Posterior cingulate gyrus (tissue), 11 donors: ENCODE measurements around the gene NUDT16L1.
A peak's percentile ranks its signal among the peaks of the same experiment; 100 is the strongest.

ENCODE experiments used
- DNase-seq, 10 donors: peaks; one replicate each; pipeline versions ENCODE4 v3.0.0 to v3.0.0-alpha.2; 2020 to 2021; ENCODE audit warnings: mixed read lengths in 3 of 10
- intact Hi-C: fragments of 100-400 bp; cut with DNase I; formaldehyde crosslinking; loops from one replicate; pipeline ENCODE4 v1.15.1; 2023

NUDT16L1 gene

DNA sequence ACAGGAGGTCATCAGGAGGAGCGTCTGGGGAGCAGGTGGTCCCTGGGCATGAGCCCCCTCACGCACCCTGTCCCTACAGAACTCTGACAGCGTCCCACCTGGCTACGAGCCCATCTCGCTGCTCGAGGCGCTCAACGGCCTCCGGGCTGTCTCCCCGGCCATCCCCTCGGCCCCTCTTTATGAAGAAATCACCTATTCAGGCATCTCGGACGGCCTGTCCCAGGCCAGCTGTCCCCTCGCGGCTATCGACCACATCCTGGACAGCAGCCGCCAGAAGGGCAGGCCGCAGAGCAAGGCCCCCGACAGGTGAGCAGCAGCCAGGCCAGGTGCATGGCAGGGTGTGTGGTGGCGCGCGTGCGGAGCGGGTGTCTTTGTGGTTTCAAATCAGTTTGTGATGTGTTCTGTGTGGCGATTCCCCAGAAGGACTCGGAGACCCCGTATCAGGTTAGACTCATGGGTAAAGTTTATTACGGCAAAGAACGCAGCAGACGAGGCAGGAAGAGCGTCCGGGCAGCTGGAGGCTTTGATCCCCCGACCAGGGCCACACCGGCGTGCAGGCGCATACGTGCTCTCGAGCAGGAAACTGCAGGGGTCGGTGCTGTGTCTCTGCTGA, 11.8 kb upstream of the NUDT16L1 start:
- no peak for DNase-seq
- intact Hi-C loops, result loop anchor here (10.0 kb wide), 1 partner anchor 167 kb away; no protein-coding TSS in a partner anchor

DNA sequence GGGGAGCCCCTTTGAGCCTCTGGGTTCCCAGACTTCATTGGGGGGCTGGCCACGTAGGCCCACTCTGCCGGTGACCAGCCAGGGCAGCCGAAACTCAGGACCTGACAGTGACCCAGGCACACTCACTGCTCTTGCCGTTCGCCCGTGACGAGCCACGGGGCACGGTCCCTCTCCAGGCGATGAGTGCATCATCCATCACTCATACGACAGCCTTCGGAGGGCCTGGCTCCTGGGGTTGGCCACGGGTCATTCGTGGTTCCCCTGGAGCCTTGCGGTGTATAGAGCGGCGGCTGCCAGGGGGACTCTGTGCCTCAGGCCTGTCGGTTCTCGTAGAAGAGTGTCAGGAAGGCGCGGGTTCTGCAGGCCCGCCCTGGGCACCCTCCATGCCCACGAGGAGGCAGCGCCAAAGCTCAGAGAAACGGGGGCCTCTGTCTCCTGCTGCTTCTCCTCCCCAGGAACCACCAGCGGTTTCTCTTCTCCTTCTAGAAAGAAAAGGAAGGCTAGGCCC, 11.2 kb upstream of the NUDT16L1 start:
- no peak for DNase-seq
- intact Hi-C loops, result loop anchor here (10.0 kb wide), 1 partner anchor 167 kb away; no protein-coding TSS in a partner anchor

DNA sequence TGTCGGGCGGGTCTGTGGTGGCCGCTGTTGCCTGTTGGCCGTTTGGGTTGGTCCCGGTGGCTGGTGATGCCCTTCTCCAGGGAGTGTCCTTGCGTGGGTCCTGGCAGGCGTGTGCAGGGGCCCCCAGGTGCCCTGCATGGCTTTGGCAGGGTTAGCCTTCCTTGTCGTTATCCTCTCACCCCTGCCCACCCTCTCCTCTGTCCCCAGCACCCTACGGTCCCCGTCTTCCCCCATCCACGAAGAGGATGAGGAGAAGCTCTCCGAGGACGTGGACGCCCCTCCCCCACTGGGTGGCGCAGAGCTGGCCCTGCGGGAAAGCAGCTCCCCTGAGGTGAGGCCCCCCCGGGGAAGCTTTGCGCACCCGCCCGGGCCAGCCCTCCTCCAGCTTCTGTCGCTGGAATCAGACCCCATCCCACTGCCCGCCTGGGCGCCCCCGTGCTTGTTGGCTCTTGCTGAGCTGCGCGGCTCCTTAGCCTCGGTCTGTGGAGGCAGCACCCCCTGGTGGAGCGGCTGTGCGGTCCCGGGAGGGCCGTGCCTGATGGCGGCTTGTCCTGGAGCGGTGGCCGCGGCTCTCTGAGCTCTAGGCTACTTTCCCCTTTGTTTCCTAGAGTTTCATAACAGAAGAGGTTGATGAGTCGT, 10.6 kb upstream of the NUDT16L1 start:
- DNase-seq, result peak; percentile 52 to 96 (median 73)
- intact Hi-C loops, result loop anchor here (10.0 kb wide), 1 partner anchor 168 kb away; no protein-coding TSS in a partner anchor

DNA sequence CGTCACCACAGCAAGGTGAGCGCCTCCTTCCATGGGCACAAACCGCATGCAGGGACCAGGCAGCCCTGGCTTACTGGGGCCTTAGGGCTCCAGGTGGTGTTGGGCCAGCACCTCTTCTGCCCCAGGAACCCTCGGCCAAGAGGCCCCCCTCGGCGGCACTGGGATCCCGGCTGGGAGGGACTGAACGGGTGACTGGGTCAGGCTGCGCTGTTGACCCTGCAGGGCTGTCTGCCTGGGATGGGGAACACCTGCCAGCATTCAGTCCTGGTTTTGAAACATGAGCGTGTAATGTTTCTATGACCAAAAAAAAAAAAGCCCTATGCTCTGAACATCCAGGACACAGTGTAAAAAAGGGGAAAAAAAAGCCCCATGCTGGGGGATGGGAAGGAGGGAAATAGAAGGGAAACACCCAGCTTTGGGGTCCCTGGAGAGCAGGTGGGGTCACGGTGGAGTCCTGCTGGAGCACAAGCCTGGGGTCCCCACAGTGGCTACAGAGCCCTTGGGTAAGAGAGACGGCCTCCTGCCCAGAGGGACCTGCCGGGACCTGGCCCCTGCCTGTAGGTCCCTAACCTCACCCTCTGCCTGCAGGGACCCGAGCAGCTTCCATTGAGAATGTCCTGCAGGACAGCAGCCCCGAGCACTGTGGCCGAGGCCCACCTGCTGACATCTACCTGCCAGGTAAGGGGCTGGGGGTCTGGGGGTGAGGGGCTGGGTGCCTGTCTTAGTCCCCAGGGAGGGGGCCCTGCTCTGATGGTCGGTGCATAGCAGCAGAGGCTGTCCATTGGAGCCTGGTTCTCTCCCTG, 9.9 kb upstream of the NUDT16L1 start:
- no peak for DNase-seq
- intact Hi-C loops, result loop anchor here (10.0 kb wide), 1 partner anchor 169 kb away; no protein-coding TSS in a partner anchor

DNA sequence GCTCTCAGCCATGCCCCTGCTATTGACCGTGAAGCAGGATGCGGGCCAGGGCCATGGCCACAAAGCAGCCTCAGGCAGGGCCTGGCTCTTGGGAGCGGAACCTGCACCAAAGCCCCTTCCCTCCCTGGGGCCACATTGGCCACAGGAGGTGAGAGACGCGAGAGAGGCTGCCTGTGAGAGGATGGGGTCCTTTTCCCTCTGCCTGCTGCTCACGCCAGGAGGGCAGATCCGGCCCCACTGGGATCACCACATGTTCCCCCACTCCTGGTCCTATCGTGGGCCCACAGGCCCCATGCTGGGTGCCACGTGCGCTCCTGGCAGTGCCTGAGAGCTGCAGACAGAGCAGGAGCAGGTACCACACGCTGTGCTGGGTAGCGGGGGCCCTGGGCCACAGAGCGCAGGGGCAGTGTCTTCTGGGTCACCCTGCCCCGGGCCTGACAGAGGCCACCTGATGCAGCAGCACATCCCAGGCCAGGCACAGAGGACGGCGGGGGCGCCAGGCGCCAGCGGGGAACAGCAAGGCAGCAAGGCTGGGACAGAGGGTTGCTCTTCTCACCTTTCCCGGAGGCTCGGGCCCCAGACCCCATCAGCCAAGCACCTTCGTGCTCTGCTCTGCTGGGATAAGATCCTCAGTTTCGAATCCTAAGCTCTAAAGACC, 9.2 kb upstream of the NUDT16L1 start:
- DNase-seq, result peak in 1 of 10 donors; percentile 7
- intact Hi-C loops, result loop anchor here (10.0 kb wide), 1 partner anchor 169 kb away; no protein-coding TSS in a partner anchor

DNA sequence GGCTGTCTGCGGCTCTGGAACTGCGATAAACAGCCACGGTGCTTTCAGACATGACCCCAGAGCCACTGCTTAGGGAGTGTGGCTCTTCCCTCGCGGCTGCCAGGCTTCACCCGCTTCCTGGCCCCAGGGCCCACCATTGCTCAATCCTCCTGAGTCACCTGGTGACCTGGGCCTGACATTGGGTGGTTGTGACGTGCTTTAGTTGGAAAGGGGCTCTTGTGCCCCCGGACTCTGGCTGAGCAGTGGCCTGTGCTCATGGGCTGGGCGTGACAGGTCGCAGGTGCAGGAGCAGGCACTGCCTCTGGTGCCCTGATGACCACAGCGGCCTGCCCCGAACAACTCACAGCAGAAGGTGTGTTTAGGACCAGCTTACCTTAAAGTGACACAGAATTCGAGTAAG, 8.6 kb upstream of the NUDT16L1 start:
- intact Hi-C loops, result loop anchor here (10.0 kb wide), 1 partner anchor 170 kb away; no protein-coding TSS in a partner anchor
- DNase-seq, result no peak

DNA sequence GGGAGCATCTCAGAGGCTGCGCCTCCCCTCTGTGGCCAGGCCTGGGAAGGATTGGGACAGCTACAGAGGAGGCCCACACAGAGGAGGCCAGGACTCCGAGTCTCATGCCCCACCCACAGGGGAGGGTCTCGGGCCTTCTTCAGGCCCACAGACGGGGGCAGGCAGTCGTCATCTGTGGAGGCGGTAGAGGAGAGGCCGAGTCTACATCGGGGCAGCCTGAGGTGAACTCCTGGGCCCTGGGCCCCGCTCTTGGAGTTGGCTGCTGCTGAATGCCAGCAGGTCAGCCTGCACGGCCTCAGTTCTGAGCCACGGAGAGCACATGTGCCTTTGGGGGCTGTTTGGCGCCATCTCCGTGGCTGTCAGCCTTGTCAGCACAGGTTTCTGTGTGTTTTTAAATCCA, 8.1 kb upstream of the NUDT16L1 start:
- peak in 2 of 10 donors; percentile 11 to 88 for DNase-seq
- intact Hi-C loops, result loop anchor here (10.0 kb wide), 1 partner anchor 170 kb away; no protein-coding TSS in a partner anchor

DNA sequence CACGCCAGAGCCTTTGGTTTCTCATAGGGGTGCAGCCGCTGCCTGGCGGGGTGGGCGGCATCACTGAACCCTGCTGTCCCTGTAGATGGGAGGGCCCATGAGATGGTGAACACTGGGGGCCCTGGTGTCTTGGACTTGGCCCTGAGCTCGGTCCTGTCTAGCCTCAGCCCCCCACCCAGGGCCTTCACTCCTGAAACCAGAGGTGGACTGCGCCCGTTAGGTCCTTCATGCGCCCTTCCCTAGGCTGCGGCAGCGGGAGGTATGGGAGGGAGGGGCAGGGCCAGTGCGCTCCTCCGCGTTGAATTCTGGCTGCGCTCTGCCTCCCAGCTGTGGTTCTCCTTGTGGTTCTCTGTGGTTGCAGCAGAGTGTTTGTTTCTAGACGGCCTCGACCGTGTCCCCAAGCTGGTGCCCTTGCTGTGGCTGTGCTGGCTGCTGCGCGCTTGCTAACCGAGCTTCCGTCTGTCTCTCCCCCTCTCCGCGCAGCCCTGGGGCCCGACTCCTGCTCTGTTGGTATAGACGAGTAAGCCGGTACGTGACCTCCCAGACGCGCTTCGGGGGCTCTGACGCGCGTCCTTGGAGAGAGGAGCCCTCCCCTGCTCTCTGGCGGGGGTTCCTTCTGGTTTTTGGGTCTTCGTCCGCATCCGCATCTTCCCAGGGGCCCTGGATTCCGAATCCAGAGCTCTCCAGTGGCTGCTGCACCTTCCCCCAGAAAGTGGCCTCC, 7.4 kb upstream of the NUDT16L1 start:
- no peak for DNase-seq
- intact Hi-C loops, result loop anchor here (10.0 kb wide), 1 partner anchor 171 kb away; no protein-coding TSS in a partner anchor

DNA sequence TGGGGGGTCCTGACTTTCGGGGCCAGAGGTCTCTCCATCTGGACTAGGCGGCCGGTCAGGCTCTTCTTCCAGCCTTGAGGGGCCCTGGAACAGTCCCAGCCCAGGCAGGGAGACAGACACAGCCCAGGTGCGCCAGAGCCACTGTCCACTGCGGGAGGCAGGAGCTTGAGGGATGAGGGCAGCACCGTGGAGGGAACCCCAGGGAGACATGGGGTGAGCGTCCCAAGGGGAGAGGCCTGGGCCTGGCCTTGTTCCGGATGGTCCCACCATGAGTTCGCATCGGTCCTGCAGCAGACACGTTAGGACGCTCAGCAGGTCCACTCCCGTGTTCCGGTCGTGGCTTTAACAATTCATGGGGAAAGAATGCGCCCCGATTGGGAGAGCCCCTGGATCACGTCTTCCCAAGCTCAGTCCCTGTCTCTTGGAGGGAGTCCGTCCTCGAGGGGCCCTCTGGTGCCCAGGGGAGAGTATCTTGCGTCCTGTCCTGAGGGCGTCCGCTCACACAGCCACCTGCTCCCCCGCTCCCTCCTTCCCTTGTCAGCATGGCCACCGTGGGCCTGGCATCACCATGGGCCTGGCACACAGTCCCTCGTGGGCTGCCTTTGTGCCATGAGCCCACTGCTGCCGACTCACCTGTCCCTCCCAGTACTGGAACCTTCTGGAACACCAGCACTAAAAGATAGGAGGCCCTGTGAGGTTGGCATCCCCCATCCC, 6.7 kb upstream of the NUDT16L1 start:
- DNase-seq, result no peak

DNA sequence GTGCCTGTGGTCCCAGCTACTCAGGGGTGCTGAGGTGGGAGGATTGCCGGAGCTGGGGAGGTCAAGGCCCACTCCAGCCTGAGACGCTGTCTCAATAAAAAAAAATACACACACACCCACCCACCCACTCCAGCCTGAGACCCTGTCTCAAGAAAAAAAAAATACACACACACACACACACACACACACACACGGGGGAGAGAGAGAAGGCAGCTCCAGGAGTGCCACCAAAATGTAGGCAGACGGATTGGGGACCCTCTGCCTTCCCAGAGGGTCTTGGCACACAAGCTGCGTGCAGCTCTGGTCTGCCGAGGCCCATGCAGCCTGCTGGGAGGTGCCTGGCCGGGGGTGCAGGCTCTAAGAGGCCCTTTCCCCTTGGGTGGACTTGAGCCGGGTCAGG, 5.9 kb upstream of the NUDT16L1 start:
- intact Hi-C loops, result loop anchor here (10.0 kb wide), 1 partner anchor 173 kb away; no protein-coding TSS in a partner anchor
- DNase-seq, result no peak

More for the DNA sequence above, 6.7 kb upstream of the NUDT16L1 start:
- intact Hi-C loops, result loop anchor here (10.0 kb wide), 1 partner anchor 172 kb away; no protein-coding TSS in a partner anchor

DNA sequence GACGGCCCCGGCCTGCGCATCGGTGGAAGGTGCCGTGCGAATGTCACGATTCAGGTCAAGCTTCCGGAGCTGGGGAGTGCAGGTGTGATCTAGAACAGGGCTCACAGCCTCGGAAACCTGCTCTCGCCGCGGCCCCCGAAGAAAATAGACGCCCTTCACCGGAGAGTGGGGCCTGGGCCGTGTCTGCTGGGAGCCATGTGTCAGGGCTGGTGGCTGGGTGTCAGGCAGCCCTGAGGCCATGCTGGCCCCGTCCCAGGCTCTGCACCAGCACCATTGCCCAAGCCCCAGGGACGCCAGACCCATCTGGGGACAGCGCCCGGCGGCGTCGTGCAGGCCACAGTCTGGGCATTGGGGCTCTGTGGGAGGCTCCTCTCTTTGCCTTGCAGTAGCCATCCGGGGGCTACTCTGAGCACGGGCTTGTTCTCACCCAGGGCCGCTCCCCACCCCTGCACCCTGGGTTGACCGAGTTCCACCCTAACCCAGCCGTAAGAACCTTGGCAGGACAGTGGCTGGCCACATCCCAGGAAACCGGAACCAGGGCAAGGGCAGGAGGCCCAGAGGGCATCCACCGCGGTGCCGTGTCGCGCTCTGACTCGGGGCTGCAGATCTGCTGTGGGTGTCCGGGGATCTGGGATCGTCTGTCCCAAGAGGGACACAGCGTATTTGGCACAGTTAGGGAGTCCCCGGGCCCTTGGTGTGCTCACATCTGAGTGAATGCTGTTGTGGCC, 5.3 kb upstream of the NUDT16L1 start:
- DNase-seq, result peak in 2 of 10 donors; percentile 63 to 79
- intact Hi-C loops, result loop anchor here (10.0 kb wide), 1 partner anchor 173 kb away; no protein-coding TSS in a partner anchor

DNA sequence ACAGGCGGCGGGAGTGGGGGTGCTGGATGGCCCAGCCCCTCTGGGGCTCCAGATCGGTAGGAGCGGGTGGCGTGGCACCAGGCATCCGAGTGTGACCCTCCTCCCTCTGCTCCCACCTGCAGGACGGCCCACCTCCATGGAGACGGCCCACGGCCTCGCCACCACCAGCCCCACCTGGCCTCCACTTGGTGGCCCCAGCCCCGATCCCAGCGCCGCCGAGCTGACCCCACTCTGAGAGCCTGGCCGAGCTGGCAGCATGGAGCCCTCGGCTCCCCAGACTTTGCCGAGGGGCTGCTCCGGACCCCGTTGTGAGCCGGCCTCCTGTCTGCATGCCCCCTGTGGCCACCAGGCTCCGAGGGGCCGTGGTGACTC, 4.7 kb upstream of the NUDT16L1 start:
- DNase-seq, result peak in 2 of 10 donors; percentile 72 to 73
- intact Hi-C loops, result loop anchor here (10.0 kb wide), 1 partner anchor 174 kb away; no protein-coding TSS in a partner anchor

DNA sequence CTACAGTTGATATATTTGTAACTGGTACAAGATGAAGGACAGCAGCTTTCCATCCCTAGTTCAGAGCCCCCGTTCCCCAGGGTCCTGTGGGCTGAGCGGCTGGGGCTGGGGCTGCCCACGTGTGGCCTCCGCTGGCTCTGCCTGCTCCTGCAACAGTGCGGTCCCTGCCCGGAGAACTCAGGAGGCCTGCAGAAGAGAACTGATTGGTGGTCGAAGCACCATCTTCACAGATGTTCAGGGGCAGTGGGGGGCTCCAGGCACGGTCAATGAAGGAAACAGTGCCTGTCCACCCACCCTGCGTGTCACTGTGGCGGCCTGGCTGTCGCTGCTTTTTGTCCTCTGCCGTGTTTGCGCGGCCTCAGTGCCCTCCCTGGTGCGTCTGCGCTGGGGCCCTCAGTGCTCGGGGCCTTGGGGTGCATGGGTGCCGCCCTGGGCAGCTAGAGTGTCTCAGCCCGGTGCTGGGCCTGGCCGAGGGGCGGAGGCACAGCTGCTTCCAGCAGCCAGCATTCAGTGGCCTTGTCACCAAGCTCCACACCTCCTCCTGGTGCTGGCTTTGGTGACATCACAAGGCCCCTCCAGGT, 4.2 kb upstream of the NUDT16L1 start:
- intact Hi-C loops, result loop anchor here (10.0 kb wide), 1 partner anchor 174 kb away; no protein-coding TSS in a partner anchor
- peak in 2 of 10 donors; percentile 64 to 81 for DNase-seq

DNA sequence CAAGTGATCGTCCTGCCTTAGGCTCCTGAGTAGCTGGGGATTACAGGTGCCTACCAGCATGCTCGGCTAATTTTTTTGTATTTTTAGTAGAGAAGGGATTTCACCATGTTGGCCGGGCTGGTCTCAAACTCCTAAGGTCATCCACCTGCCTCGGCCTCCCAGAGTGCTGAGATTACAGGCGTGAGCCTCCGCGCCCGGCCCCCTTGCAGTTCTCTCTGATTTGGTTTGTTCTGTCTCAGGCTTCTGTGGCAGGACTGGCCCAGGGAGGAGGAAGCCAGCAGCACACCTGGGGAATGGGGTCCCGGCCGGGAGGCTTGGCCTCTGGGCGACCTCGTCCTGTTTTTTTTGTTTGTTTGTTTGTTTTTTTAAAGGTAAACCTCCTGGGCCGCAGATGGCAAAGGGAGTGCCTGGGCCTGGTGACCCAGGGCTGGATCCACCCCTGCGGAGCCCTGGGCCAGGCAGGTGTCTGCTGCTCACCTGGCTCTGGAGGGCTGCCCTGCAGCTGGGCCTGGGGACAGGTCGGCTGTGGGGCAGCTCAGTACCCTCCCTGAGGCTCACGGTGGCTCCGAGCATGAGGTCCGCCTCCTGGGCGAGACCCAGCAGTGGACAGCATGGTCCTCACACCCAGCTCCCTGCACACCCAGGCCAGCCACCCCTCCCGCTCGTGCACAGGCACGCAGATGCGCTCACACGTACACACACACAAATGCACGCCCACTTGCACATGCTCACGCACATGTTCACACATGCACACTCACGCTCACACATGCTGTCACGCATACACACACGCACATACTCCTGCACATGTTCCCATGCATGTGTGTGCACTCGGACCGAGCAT, 3.3 kb upstream of the NUDT16L1 start:
- peak in 1 of 10 donors; percentile 77 for DNase-seq
- intact Hi-C loops, result loop anchor here (5.0 to 10.0 kb wide), 4 partner anchors 73 to 175 kb away; partner anchors contain the start of genes GLYR1, ROGDI and UBN1

DNA sequence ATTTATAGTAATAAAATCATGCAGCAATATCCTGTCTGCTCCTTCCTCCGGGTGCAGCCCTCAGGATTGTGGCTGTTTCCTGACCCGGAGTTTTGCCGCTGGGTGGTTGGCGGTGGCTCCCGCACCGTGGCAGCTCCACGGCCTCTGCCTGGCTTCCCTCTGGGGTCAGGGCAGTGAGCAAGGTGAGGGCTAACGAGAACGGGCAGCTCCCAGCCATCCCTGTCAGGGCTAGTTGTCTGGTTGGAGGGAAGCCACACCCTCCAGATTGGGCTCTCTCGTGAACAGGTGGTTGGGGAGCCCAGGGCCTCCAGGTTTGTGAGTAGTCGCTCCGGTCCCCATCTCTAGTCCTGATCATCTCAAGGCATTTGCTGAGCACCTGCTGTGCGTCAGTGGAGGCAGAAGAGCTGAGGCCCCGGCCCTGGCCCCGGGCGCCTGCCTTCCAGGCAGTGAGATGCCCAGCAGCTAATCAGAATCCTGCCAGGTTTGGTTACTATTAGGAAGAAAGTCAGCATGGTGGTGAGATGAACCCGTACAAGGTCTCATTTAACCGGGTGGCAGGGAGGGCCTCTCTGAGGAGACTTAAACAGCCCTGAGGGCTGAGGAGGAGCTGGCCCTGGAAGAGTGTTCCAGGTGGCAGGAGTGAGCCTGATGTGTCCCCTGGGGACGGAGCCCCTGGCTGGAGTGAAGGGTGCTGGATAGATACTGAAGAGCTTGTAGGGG, 2.3 kb upstream of the NUDT16L1 start:
- DNase-seq, result peak in 1 of 10 donors; percentile 63
- intact Hi-C loops, result loop anchor here (5.0 to 10.0 kb wide), 3 partner anchors 74 to 154 kb away; partner anchors contain the start of genes GLYR1, ROGDI and UBN1
